Keratinocyte (primary cell): Measurements from ENCODE around the gene CMSS1. TPM values are rescaled to one million over a fixed set of nuclear protein-coding genes. Genes with fewer than 3 reads are reported as not detected.

Source experiments
- DNase-seq: peaks from one replicate; pipeline ENCODE4 v3.0.0-alpha.2; 2011; ENCODE audit warnings: low read depth, missing footprints, low spot score
- FAIRE-seq: peaks from 2 replicates; lab custom pipeline; 2011; peaks lifted over from hg19 to GRCh38; lab: Jason Lieb, UNC
- H2AFZ ChIP-seq: 2 replicates; pipeline ENCODE4 v1.6.0; 2012; ENCODE audit warnings: low read length, control low read depth, inconsistent platforms; ENCODE audit not compliant: control insufficient read depth
- H3K27ac ChIP-seq: 2 replicates; pipeline ENCODE4 v1.5.1; 2011; ENCODE audit warnings: low read length; ENCODE audit not compliant: control insufficient read depth, insufficient read depth
- H3K27me3 ChIP-seq: 3 replicates; pipeline ENCODE4 v1.6.0; 2011; ENCODE audit warnings: low read length; ENCODE audit not compliant: control insufficient read depth, insufficient read depth; ENCODE audit errors: extremely low read depth
- H3K36me3 ChIP-seq, 2 experiments: 2 replicates in 1 of 2; 3 replicates in 1 of 2; pipeline ENCODE4 v1.5.1; 2011; ENCODE audit warnings: low read length in 2 of 2, mild to moderate bottlenecking in 1 of 2; ENCODE audit not compliant: control insufficient read depth in 2 of 2, insufficient read depth in 2 of 2; ENCODE audit errors: extremely low read depth in 1 of 2
- H3K4me1 ChIP-seq: 3 replicates; pipeline ENCODE4 v1.5.1; 2011; ENCODE audit warnings: low read length; ENCODE audit not compliant: control insufficient read depth, insufficient read depth; ENCODE audit errors: extremely low read depth
- H3K4me2 ChIP-seq: 3 replicates; pipeline ENCODE4 v1.6.0; 2011; ENCODE audit warnings: low read depth, low read length; ENCODE audit not compliant: control insufficient read depth, insufficient read depth; ENCODE audit errors: extremely low read depth
- H3K4me3 ChIP-seq, 3 experiments: fragments of 200-600 bp in 1 of 3; sonication (generic) in 1 of 3; 2 replicates in 2 of 3; 3 replicates in 1 of 3; pipeline ENCODE4 v1.5.1; 2011 to 2016; ENCODE audit warnings: low read length in 3 of 3, mild to moderate bottlenecking in 3 of 3, control low read depth in 2 of 3, inconsistent platforms in 1 of 3, low read depth in 1 of 3, mixed read lengths in 1 of 3, mixed run types in 1 of 3, moderate library complexity in 1 of 3; ENCODE audit not compliant: control insufficient read depth in 2 of 3, insufficient read depth in 2 of 3; ENCODE audit errors: extremely low read depth in 1 of 3
- H3K79me2 ChIP-seq: 2 replicates; pipeline ENCODE4 v1.6.0; 2012; ENCODE audit warnings: low read length; ENCODE audit not compliant: control insufficient read depth, insufficient read depth
- H3K9ac ChIP-seq: 3 replicates; pipeline ENCODE4 v1.6.0; 2011; ENCODE audit warnings: low read length; ENCODE audit not compliant: control insufficient read depth, insufficient read depth; ENCODE audit errors: extremely low read depth
- H3K9me1 ChIP-seq: 3 replicates; pipeline ENCODE4 v1.6.0; 2011; ENCODE audit warnings: low read length; ENCODE audit not compliant: control insufficient read depth, insufficient read depth; ENCODE audit errors: extremely low read depth
- H3K9me3 ChIP-seq: 2 replicates; pipeline ENCODE4 v1.5.1; 2012; ENCODE audit warnings: low read depth, low read length; ENCODE audit not compliant: control insufficient read depth
- H4K20me1 ChIP-seq: 3 replicates; pipeline ENCODE4 v1.6.0; 2011; ENCODE audit warnings: low read length; ENCODE audit not compliant: control insufficient read depth, insufficient read depth; ENCODE audit errors: extremely low read depth
- CTCF ChIP-seq, 3 experiments: IDR thresholded peaks in 1 of 3; conservative IDR thresholded peaks in 1 of 3; optimal IDR thresholded peaks in 1 of 3; 2 replicates in 2 of 3; 3 replicates in 1 of 3; pipeline versions ENCODE3 to v1.5.1; 2011; ENCODE audit warnings: low read length in 3 of 3, mild to moderate bottlenecking in 3 of 3, moderate library complexity in 2 of 3, control low read depth in 1 of 3, inconsistent platforms in 1 of 3; ENCODE audit not compliant: insufficient read depth in 2 of 3; ENCODE audit errors: extremely low read depth in 1 of 3
- EZH2 ChIP-seq: IDR thresholded peaks from one replicate; pipeline ENCODE4 v1.6.1; 2012; ENCODE audit warnings: inconsistent platforms, mild to moderate bottlenecking, low read length, moderate library complexity
- dilution Hi-C: fragments of 300-500 bp; cut with MboI; formaldehyde crosslinking; loops from one replicate; pipeline ENCODE4 v1.7.0; 2020; ENCODE audit warnings: low sequenced_read_pairs; ENCODE audit not compliant: extremely low pct_ligation_motif_present
- polyA plus RNA-seq, 5 experiments: library from polyadenylated mRNA; depleted of rRNA in 3 of 5; stranded (reverse) in 3 of 5; stranded (forward) in 1 of 5; unstranded in 1 of 5; fragments of >200 nt; gene quantifications; 1 replicate in 1 of 5; 2 replicates in 3 of 5; 3 replicates in 1 of 5; pipeline versions ENCODE4 v1.2.1 to v1.2.3, GENCODE V29; 2011 to 2012; ENCODE audit warnings: missing spikeins in 2 of 5, low read depth in 1 of 5, low replicate concordance in 1 of 5

Gene CMSS1
- polyA plus RNA-seq, 1 donor (not counting 4 experiments of a cell fraction or from before 2014, with no cell fraction given) = 37.2 TPM

DNA sequence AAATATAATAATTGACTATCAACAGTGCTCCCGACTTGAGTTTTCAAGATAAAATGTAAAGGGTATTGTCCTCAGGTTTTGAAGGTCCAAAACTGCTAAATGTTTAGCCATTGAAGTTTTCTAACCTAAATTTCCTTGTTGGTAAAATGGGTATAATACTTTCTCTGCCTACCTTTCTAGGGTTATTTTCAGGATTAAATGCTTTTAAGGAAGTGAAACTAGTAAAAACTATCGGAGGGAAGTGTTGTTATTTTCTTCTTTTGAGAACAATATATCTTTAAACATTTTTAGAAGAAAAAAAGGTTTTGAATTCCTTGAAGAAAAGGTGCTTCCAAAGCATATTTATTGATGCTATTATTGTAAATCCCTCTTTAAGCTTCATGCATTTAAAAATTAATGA lies 229.3 kb downstream of the CMSS1 start:
- Histone ChIP-seq H2AFZ (no peak overlapping the region), H3K36me3 (no peaks in the 10 kb centered on the region), H3K27ac (peak overlapping the region; percentile 74), H4K20me1 (no peaks in the 10 kb centered on the region), H3K4me3 (no peak overlapping the region), H3K79me2 (no peaks in the 10 kb centered on the region), H3K9me1 (no peaks in the 10 kb centered on the region), H3K9ac (no peak overlapping the region), H3K4me2 (peak overlapping the region; percentile 55), H3K9me3 (no peaks in the 10 kb centered on the region), H3K27me3 (no peaks in the 10 kb centered on the region), H3K4me1 (peaks cover 40% of the 10 kb centered on the region)
- dilution Hi-C loops = no loop called here
- FAIRE-seq (no peak), DNase-seq (no peak)
- TF ChIP-seq EZH2 = no peak
- no peak for TF ChIP-seq CTCF (optimal IDR thresholded peaks at IDR 0.05 in 1 of 3, IDR thresholded peaks at IDR 0.05 in 1 of 3, conservative IDR thresholded peaks at IDR 0.05 in 1 of 3; ENCODE audit: extremely low read depth in 1 of 3, insufficient read depth in 2 of 3, low read length in 3 of 3)

DNA sequence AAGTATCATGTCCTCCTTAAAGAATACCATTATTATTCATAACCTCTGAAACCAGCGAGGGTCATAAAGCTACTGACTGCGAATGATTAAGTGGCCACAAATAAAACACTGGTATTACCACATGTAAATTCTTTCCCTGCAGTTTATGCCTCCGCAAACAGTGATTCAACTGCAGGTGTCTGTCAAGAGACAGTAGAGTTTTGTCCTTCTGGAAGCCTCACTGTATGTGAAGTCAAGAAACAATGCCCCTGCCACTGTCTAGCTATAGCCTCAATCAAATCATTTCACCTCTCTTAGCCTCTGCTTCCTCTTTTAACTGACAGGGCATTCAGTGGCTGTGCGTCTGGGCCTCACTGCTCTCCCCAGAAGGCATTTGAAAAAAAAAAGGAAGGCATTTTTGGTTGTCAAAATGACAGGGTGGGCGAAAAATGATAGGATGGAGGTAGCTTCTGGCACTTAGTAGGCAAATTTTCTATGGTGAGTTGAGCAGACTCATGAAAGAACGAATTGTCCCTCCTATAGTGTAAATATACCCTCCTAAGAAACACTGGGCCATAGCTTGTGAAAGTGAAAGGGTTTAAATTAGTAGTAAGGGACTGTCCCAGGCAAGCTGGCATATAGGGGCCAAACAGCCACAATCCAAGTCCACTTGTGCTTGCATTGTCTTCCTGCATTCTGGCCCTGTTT lies 229.9 kb downstream of the CMSS1 start:
- Histone ChIP-seq H4K20me1 (no peaks in the 10 kb centered on the region), H3K9ac (peak overlapping the region; percentile 22), H3K4me2 (peak overlapping the region; percentile 55), H3K27ac (peak overlapping the region; percentile 74), H3K4me3 (peak overlapping the region in 1 of 3 experiments; percentile 0), H3K9me1 (no peaks in the 10 kb centered on the region), H3K36me3 (no peaks in the 10 kb centered on the region), H3K9me3 (no peaks in the 10 kb centered on the region), H3K79me2 (no peaks in the 10 kb centered on the region), H3K4me1 (peaks cover 34% of the 10 kb centered on the region), H2AFZ (no peak overlapping the region), H3K27me3 (no peaks in the 10 kb centered on the region)
- FAIRE-seq (peak; percentile 97), DNase-seq (no peak)
- dilution Hi-C loops = no loop called here
- no peak for TF ChIP-seq EZH2
- TF ChIP-seq CTCF (optimal IDR thresholded peaks at IDR 0.05 in 1 of 3, IDR thresholded peaks at IDR 0.05 in 1 of 3, conservative IDR thresholded peaks at IDR 0.05 in 1 of 3; ENCODE audit: extremely low read depth in 1 of 3, insufficient read depth in 2 of 3, low read length in 3 of 3) = no peak
